GM10266 (cell line): Measurements from ENCODE around the gene C19orf18.

ENCODE experiments used
- DNase-seq: peaks from one replicate; pipeline ENCODE4 v3.0.0; 2012; ENCODE audit errors: extremely low spot score
- TF ChIP-seq, protein P1 (sequence below): IDR thresholded peaks from 2 replicates; pipeline ENCODE4 v1.5.1; 2012; ENCODE audit warnings: mild to moderate bottlenecking, low read depth; ENCODE audit not compliant: control insufficient read depth, insufficient read depth; ENCODE audit errors: missing control alignments

C19orf18 gene

GRCh38 chr19:57992841-57993240 is 18.5 kb upstream of the C19orf18 start:
- no peak for DNase-seq
- TF ChIP-seq, protein P1, sequence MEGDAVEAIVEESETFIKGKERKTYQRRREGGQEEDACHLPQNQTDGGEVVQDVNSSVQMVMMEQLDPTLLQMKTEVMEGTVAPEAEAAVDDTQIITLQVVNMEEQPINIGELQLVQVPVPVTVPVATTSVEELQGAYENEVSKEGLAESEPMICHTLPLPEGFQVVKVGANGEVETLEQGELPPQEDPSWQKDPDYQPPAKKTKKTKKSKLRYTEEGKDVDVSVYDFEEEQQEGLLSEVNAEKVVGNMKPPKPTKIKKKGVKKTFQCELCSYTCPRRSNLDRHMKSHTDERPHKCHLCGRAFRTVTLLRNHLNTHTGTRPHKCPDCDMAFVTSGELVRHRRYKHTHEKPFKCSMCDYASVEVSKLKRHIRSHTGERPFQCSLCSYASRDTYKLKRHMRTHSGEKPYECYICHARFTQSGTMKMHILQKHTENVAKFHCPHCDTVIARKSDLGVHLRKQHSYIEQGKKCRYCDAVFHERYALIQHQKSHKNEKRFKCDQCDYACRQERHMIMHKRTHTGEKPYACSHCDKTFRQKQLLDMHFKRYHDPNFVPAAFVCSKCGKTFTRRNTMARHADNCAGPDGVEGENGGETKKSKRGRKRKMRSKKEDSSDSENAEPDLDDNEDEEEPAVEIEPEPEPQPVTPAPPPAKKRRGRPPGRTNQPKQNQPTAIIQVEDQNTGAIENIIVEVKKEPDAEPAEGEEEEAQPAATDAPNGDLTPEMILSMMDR = no peak

GRCh38 chr19:57978586-57979289 is 4.4 kb upstream of the C19orf18 start:
- TF ChIP-seq, protein P1 = no peak
- no peak for DNase-seq

- TF ChIP-seq, protein P1 = no peak
- no peak for DNase-seq
These were observed 9.6 kb downstream of the C19orf18 start for GRCh38 chr19:57964761-57965160.

DNA sequence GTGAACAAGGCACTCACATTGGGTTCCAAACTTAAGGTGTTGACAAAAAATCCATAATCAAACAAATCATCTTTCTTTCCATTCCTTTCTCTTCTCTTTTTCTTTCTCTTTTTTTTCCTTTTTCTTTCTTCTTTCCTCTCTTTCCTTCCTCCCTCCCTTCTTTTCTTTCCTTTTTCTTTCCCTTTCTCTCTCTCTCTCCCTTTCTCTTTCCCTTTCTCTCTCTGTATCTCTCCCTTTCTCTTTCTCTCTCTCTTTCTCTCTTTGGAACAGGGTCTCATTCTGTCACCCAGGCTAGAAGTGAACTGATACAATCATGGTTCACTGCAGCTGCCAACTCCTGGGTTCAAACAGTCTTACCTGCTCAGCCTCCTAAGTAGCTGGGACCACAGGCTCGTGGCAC is 12.5 kb downstream of the C19orf18 start:
- TF ChIP-seq, protein P1 = no peak

GRCh38 chr19:57954996-57955395 is 19.3 kb downstream of the C19orf18 start:
- DNase-seq = no peak
- TF ChIP-seq, protein P1 = no peak

More for the DNA sequence above, 12.5 kb downstream of the C19orf18 start:
- DNase-seq = no peak

DNA sequence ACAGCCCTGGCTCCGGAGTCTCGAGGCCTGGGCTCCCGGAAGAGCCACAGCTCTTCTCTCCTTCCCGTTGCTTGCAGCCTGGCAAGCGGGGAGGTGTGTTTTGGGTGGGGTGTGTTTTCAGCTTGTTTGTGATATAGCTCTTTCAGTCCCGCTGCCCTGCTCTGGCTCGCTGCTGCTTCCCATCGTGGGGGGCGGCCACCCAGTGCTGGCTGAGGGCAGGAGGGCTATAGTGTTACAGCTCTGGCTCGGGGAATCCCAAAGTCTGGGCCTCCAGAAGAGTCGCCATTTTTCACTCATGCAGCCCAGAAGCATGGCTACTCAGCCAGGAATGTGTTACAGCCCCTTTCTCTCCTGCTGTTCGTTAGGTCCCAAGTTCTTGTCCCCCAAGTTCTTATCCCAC is 24.6 kb downstream of the C19orf18 start:
- TF ChIP-seq, protein P1 = no peak
- no peak for DNase-seq

GRCh38 chr19:57949296-57949695 is 25.0 kb downstream of the C19orf18 start:
- no peak for DNase-seq
- TF ChIP-seq, protein P1 = no peak
